Hepatocyte (in vitro differentiated cells): ENCODE data around the gene PPARA. TPM values are rescaled to one million over a fixed set of nuclear protein-coding genes. Genes with fewer than 3 reads are reported as not detected.
"Not testable (repeated sequence)": the region's sequence is repeated elsewhere in the genome, so short reads cannot be mapped to it uniquely, and the experiment has no call there.

Experiments
- DNase-seq: peaks from one replicate; pipeline ENCODE4 v3.0.0-alpha.2; 2016; ENCODE audit warnings: low spot score
- H2AFZ ChIP-seq: fragments of 200-600 bp; sonication (generic); 2 replicates; pipeline ENCODE4 v1.6.0; 2016; ENCODE audit warnings: antibody characterized with exemption, mild to moderate bottlenecking
- H3K27ac ChIP-seq: fragments of 200-600 bp; sonication (generic); 2 replicates; pipeline ENCODE4 v1.5.1; 2016; ENCODE audit warnings: mild to moderate bottlenecking
- H3K27me3 ChIP-seq: fragments of 200-600 bp; sonication (generic); 2 replicates; pipeline ENCODE4 v1.6.1; 2016
- H3K36me3 ChIP-seq: fragments of 200-600 bp; sonication (generic); replicated peaks from 2 replicates; pipeline ENCODE4 v1.5.1; 2016; ENCODE audit warnings: low read depth; ENCODE audit not compliant: insufficient read depth
- H3K4me1 ChIP-seq: fragments of 200-600 bp; sonication (generic); 2 replicates; pipeline ENCODE4 v1.5.1; 2016; ENCODE audit warnings: mild to moderate bottlenecking, moderate library complexity; ENCODE audit not compliant: insufficient read depth
- H3K4me2 ChIP-seq: fragments of 200-600 bp; sonication (generic); 2 replicates; pipeline ENCODE4 v1.6.0; 2016
- H3K4me3 ChIP-seq: fragments of 200-600 bp; sonication (generic); 2 replicates; pipeline ENCODE4 v1.5.1; 2016; ENCODE audit warnings: mild to moderate bottlenecking
- H3K79me2 ChIP-seq: fragments of 200-600 bp; sonication (generic); 2 replicates; pipeline ENCODE4 v1.6.0; 2017; ENCODE audit warnings: mild to moderate bottlenecking
- H3K9me2 ChIP-seq: fragments of 200-600 bp; sonication (generic); replicated peaks from 2 replicates; pipeline ENCODE4 v1.6.0; 2017; ENCODE audit warnings: mild to moderate bottlenecking; ENCODE audit not compliant: insufficient read depth
- H3K9me3 ChIP-seq: fragments of 200-600 bp; sonication (generic); 2 replicates; pipeline ENCODE4 v1.5.1; 2016; ENCODE audit warnings: low read depth, mild to moderate bottlenecking
- H4K20me1 ChIP-seq: fragments of 200-600 bp; sonication (generic); 2 replicates; pipeline ENCODE4 v1.6.0; 2016; ENCODE audit warnings: mild to moderate bottlenecking; ENCODE audit not compliant: insufficient read depth, poor library complexity, severe bottlenecking
- CTCF ChIP-seq: fragments of 200-600 bp; sonication (generic); IDR thresholded peaks from 2 replicates; pipeline ENCODE4 v1.5.1; 2016; ENCODE audit warnings: antibody characterized with exemption, mild to moderate bottlenecking; ENCODE audit not compliant: poor library complexity
- EZH2 ChIP-seq: fragments of 200-600 bp; sonication (generic); IDR thresholded peaks from 2 replicates; pipeline ENCODE4 v1.6.1; 2016; ENCODE audit warnings: antibody characterized with exemption, mild to moderate bottlenecking, borderline replicate concordance
- EZH2phosphoT487 ChIP-seq: fragments of 200-600 bp; sonication (generic); IDR thresholded peaks from one replicate; pipeline ENCODE4 v1.6.1; 2018; ENCODE audit warnings: antibody characterized with exemption, mild to moderate bottlenecking, low read depth, moderate library complexity; ENCODE audit not compliant: unreplicated experiment, severe bottlenecking
- whole genome bisulfite sequencing: methylation state at CpG from one replicate; pipeline ENCODE4 v1.1.6; 2016; ENCODE audit warnings: low lambda C conversion rate; ENCODE audit errors: missing lambda C conversion rate; 5-methylcytosine and 5-hydroxymethylcytosine counted together
- polyA plus RNA-seq: library from polyadenylated mRNA; unstranded; fragments of >200 nt; fragmentation: Nextera tagmentation; extraction: Ambion mirVana; gene quantifications from 2 replicates; pipeline ENCODE4 v1.2.1, GENCODE V29; 2016
- total RNA-seq: library from RNA; depleted of rRNA; stranded (reverse); fragments of >200 nt; gene quantifications from 2 replicates; pipeline ENCODE4 v1.2.3, GENCODE V29; 2014

The PPARA gene
- total and polyA plus RNA-seq, 2 experiments from 2014 or later = 13.7 to 31.0 TPM

- Histone ChIP-seq H3K4me3 (no peak overlapping the region), H3K79me2 (no peaks in the 10 kb centered on the region), H3K4me1 (no peaks in the 10 kb centered on the region), H4K20me1 (no peaks in the 10 kb centered on the region), H3K9me3 (no peaks in the 10 kb centered on the region), H3K4me2 (no peak overlapping the region), H2AFZ (no peak overlapping the region), H3K27ac (no peak overlapping the region), H3K9me2 (no peaks in the 10 kb centered on the region), H3K27me3 (no peaks in the 10 kb centered on the region), H3K36me3 (no peaks in the 10 kb centered on the region)
- DNase-seq = no peak
- TF ChIP-seq EZH2 (no peak), EZH2phosphoT487 (no peak), CTCF (no peak)
- WGBS = 91% methylated on average over 14 of the region's 14 CpGs
These were observed 13.0 kb upstream of the PPARA start for GRCh38 chr22:46137218-46137766.

- 96% methylated on average over 14 of the region's 14 CpGs for WGBS
- H3K9me3 ChIP-seq = no peaks in the 10 kb centered on the region
- no peaks in the 10 kb centered on the region for H4K20me1 ChIP-seq
- no peaks in the 10 kb centered on the region for H3K36me3 ChIP-seq
- H3K4me3 ChIP-seq = no peak overlapping the region
- no peaks in the 10 kb centered on the region for H3K4me1 ChIP-seq
- no peaks in the 10 kb centered on the region for H3K27me3 ChIP-seq
- DNase-seq = no peak
- H3K9me2 ChIP-seq = no peaks in the 10 kb centered on the region
- TF ChIP-seq EZH2phosphoT487 = no peak
- TF ChIP-seq CTCF = no peak
- no peak for TF ChIP-seq EZH2
- H3K4me2 ChIP-seq = no peak overlapping the region
- H3K27ac ChIP-seq = no peak overlapping the region
- H3K79me2 ChIP-seq = no peaks in the 10 kb centered on the region
- no peak overlapping the region for H2AFZ ChIP-seq
These were observed 12.1 kb upstream of the PPARA start for GRCh38 chr22:46138058-46138797.

GRCh38 chr22:46139417-46139816 is 10.9 kb upstream of the PPARA start:
- H3K27me3 ChIP-seq, H3K4me2 ChIP-seq, H3K4me3 ChIP-seq, H3K36me3 ChIP-seq, H3K9me3 ChIP-seq, DNase-seq, H4K20me1 ChIP-seq, H3K27ac ChIP-seq, H3K4me1 ChIP-seq, H3K9me2 ChIP-seq, H3K79me2 ChIP-seq, H2AFZ ChIP-seq: not testable (repeated sequence)
- WGBS = 65% methylated on average over 7 of the region's 9 CpGs

GRCh38 chr22:46139895-46140350 is 10.4 kb upstream of the PPARA start:
- no peak for DNase-seq
- no peaks in the 10 kb centered on the region for H3K9me3 ChIP-seq
- H3K4me3 ChIP-seq = no peak overlapping the region
- no peaks in the 10 kb centered on the region for H4K20me1 ChIP-seq
- no peaks in the 10 kb centered on the region for H3K4me1 ChIP-seq
- no peak overlapping the region for H2AFZ ChIP-seq
- H3K4me2 ChIP-seq = no peak overlapping the region
- H3K36me3 ChIP-seq = no peaks in the 10 kb centered on the region
- H3K27me3 ChIP-seq = no peaks in the 10 kb centered on the region
- H3K27ac ChIP-seq = no peak overlapping the region
- WGBS = 91% methylated on average over 17 of the region's 17 CpGs
- no peaks in the 10 kb centered on the region for H3K79me2 ChIP-seq
- H3K9me2 ChIP-seq = no peaks in the 10 kb centered on the region
- TF ChIP-seq EZH2 = no peak
